Measurements from ENCODE around the gene SLC39A1.
A peak's percentile ranks its signal among the peaks of the same experiment; 100 is the strongest.

The SLC39A1 gene

DNA sequence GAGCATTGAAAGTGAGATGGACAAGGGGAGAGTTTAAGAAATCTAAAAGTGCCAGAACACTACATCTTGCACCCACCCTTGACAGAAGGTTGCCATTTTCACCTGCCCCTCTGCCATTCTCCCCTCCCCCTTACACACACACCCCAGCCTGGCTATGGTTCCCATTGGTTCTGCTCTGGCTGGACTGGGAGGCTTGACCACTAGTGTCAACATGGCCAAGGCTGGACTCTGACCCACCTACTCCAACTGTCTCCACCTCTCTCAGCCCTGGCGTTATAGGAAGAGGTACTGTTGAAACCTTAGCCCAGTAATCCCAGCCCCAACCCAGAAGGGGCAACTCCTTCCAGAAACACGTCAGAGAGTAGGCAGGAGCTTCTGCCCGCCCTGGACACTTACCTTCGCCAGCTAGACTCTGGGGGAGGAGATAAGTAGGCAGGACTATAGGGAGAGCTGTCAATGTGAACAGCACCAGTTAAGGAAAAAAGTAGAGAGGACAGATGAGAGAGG lies 9.4 kb downstream of the SLC39A1 start:
- DNase-seq, result no peak

DNA sequence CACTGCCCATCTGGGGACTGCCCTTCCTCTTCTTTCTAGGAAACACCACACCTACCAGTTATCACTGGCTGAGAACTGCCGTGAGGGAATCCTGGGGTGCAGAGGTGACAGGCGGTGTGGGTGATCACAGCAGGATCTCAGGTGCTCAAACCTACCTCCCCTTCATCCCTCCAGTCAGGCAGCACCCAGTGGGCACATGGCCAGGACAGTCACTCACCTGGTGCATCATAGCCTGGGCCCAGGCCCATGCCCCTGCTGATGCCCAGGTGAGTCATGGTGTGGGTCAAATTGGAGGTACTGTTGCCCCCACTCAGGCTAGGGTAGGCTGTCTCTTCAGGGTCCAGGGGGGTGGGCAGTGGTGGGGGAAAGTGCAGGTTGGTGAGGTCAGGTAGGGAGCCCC lies 11.5 kb downstream of the SLC39A1 start:
- DNase-seq, result no peak

DNA sequence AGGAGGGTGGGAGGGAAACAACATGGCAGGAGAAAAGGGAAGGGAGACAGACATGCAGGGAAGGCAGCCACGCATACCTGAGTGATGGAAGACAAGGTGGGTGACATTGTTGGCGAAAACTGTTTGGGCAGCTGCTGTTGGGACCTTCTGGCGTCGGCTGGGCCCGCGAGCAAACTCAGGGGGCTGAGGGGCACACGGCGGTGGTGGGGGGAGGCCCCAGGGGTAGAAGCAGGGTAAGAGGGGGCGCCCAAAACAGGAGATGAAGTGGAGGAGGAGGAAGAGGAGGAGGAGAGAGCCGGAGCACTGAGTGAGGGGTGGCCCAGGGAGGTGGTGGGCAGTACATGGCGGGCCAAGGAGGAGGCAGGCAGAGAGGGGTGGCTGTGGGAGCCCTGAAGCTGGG lies 12.2 kb downstream of the SLC39A1 start:
- DNase-seq, result no peak

DNA sequence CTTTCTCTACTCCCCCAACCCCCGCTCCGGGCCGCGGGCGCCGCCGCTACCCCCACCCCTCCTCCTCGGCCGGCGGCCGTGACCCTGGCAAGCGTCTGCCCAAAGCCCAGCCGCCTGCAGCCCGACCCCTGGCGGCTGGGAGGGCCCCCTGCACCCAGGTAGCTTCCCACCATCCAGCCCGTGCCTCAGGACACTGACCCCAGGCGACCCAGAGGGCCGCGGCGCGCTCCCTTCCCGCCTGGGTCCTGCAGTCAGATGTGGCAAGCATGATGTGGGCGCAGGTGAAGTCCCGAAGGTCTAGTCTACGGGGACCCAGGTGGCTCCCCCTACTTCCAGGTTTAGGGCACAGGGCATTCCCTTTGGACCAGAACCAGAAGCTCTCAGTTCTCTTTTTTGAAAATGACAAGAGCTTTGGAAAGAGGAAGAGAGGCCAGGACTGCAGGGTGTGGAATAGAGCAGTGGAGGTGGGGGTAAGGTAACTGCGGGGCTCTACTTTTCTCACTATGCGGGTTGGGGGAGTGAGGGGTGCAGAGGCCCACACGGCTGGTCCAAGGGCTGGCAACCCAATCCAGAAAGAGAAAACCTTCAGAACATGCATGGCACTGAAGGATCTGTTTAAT lies 16.6 kb downstream of the SLC39A1 start, which contains the start of gene DENND4B:
TSS of gene DENND4B (minus strand) at position 97 of the 620 bp plus-strand sequence. CDS start 2,344 bp downstream, outside the sequence.
- DNase-seq, result peak in 54 of 56 donors; percentile 20 to 86 (median 65)

- peak in 54 of 56 donors; percentile 23 to 83 (median 64) for DNase-seq
Observed at GRCh38 chr1:153945795-153946621, 17.3 kb downstream of the SLC39A1 start.

- DNase-seq, result peak in 7 of 56 donors; percentile 7 to 52 (median 27)
Observed at GRCh38 chr1:153945131-153945794, 18.1 kb downstream of the SLC39A1 start.

- no peak for DNase-seq
Observed at GRCh38 chr1:153944827-153945117, 18.6 kb downstream of the SLC39A1 start.

DNA sequence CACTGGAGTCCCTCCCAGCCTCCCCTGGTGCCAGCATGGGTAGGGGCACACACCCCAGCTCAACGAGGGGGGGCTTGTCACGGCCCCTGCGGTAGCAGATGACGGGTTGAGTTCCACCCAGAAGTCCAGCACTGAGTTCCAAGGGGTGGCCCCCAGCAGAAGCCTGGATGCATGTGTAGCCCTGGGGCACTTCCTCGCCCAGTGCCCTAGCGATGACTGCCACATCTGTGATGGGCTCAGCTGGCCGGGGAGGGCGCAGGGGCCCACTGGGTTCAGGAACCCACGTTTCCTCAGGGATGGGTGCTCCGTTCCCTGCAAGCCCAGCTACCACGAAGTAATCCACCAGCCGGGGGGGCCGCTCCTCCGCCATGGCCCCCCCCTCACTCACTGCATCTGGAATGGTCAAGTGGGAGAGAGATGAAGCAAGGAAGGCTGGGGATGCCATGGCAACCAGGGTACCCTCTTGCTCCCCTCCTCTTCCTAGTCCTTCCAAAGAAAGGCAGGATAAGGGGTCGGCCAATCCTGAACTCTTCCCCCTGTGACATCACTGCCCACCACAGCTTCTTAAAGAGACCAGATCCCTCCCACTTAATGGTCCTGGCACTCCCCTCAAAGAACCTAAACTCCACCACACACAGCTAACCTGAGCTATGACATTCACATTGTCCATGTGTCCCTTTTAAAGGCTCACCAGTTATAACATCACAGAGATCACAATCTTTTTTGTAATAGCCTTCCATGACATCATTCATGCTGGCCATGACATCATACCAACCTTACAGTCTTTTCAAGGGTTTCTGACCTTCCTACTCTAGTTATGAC lies 19.1 kb downstream of the SLC39A1 start:
- no peak for DNase-seq

GRCh38 chr1:153942766-153943549 lies 20.4 kb downstream of the SLC39A1 start:
- no peak for DNase-seq

DNA sequence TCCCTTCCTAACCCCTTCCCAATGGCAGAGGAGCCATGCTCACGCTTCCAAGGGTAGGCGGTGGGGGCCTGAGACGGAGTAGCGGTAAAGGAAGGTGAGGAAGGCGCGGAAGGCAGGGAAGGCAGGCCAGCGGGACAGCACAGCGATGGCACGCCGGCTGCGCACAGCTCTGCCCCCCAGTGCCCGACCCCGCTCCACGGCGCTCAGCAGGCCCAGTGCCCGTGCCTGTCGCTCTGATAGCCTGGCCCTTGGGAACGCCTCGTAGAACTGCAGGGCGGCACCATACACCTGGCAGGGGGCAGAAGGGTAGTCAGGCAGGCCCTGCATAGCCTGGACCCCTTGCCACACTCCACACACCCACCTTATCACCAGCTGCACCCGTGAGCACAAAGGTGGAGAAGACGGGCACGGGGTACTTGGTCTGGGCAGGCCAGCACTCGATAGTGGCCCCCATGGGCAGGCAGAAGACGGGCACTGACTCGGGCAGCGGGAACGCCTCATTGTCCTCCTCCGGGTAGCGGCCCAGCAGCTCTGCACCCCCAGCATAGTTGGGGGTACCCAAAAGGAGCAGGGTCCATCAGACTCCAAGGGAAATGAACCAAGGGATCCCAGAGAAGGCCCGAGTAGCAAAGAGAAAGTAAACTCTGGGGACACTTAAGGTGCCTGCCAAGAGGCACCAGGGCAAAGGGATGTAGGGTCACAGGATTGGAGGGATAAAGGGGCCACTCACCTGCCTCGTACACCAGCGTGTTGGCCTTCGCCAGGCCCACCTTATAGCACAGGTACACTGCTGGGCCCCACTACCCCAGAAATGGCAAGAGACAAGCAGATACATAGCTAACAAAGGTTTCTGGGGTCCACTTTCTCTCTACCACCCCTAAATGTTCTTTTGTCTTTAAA lies 21.3 kb downstream of the SLC39A1 start:
- no peak for DNase-seq

DNA sequence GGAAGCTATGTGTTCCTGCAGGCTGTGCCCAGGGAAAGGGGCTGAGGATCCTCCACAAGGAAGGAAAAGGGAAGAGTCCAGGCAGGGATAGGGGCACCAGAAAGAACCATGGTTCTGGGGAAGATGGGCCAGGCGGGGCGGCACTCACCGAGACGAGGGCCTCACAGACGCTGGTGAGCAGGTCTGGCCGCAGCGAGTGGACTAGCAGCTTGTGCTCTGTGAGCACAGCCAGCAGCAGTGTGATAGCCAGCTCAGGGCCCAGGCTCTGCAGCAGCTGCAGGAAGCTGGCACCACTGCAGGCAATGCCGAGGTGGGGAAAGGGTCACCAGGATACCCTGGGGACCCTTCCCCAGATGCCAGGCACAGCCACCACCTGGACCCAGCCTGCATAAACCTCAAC lies 22.6 kb downstream of the SLC39A1 start:
- no peak for DNase-seq

GRCh38 chr1:153939476-153939875 lies 23.9 kb downstream of the SLC39A1 start:
- no peak for DNase-seq

DNA sequence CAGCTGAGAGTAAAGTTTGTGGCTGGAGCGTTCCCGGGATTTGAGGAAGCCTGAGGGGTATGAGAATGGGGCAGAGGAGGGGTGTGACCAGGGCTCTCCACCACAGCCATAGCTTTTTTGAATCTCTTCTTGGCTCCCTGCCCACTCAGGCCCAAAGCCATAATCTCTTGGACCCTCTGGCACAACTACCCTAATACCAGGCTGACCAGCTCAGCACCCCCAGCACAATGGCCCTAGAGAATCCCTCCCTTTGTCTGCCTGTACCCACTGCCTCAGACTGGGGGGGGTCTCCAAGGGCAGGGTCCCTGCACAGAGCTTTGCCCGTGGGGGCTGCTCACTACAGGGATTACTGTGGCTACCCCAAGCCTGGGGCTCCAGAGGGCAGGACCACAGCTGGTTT lies 24.3 kb downstream of the SLC39A1 start:
- DNase-seq, result no peak

- DNase-seq, result no peak
Observed at GRCh38 chr1:153937331-153937730, 26.0 kb downstream of the SLC39A1 start.

- no peak for DNase-seq
Observed at GRCh38 chr1:153936011-153936802, 27.1 kb downstream of the SLC39A1 start.

DNA sequence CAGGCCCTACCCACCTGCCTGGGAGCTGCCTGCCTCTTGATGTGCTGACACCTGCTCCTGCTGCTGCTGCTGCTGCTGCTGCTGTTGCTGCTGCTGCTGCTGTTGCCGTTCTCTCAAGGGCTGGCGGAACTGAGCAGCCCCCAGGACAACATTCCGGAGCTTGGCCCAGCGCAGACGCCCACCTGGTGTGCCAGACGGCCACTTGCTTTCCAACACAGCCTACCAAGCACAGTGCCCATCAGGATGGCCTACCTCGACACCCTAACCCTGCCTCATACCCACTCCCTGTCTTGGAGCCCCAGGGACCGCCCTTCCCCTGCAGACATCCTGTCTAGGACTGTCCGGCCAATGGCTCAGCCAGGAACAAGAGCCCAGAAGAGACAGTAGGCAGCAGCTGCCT lies 28.6 kb downstream of the SLC39A1 start:
- no peak for DNase-seq

DNA sequence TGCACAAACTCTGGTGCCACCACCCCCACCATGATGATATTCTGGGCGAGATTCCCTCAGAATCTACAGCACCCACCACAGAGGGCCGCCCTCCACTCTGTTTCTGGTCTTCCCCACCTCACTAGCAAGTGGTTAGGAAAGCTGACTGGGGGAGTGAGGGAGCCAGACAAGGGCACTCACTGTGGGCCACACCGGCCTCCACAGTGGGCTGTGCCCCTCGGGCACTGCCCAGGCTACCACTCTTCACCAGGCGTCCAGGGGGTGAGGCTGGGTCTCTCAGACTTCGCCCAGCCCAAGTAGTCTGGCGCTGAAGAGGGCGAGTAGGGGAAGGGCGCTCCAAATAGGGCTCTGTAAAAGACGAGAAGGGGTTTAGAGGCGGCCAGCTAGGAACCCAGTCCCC lies 29.4 kb downstream of the SLC39A1 start:
- no peak for DNase-seq

DNA sequence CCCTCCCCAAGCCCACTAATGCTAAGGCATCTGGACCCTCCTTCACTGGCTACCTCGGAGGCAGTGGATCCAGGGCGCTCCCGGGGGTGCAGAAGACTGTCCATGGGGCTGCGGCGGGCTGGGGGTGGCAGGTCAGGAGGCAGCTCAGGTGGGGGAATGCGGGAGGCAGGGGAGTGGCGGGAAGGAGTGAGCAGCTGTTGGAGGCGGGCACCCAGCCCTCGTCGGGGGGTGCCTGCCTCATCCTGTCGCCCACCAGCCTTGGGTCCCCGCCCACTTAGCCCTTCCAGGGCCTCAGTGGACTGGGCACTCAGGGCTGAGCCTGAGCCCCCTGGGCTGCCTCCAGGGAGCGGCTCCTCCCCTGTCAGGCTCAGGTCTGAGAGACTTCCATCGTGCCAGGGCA lies 29.9 kb downstream of the SLC39A1 start:
- DNase-seq, result no peak

Data from nucleus accumbens (tissue), 56 donors.